HUDEP-2 (cell line): ENCODE measurements around the gene KCNH1.
"Not testable (repeated sequence)": the region's sequence is repeated elsewhere in the genome, so short reads cannot be mapped to it uniquely, and the experiment has no call there.

ENCODE experiments used
- DNase-seq, 76 experiments: peaks; one replicate each; lab custom pipeline; 2025; ENCODE audit not compliant: unreplicated experiment in 76 of 76; lab: John Stamatoyannopoulos, UW

Gene KCNH1

GRCh38 chr1:211099393-211099792, 34.6 kb downstream of the KCNH1 start:
- DNase-seq = no peak

- DNase-seq = no peak
These were observed 38.6 kb downstream of the KCNH1 start for GRCh38 chr1:211095381-211095780.

GRCh38 chr1:211092955-211093354, 41.0 kb downstream of the KCNH1 start:
- no peak for DNase-seq

GRCh38 chr1:211091867-211092266, 42.1 kb downstream of the KCNH1 start:
- no peak for DNase-seq

GRCh38 chr1:211089536-211089935, 44.4 kb downstream of the KCNH1 start:
- no peak for DNase-seq

- no peak for DNase-seq
These were observed 45.8 kb downstream of the KCNH1 start for GRCh38 chr1:211088156-211088555.

- DNase-seq = no peak
These were observed 51.1 kb downstream of the KCNH1 start for GRCh38 chr1:211082824-211083223.

- DNase-seq = not testable (repeated sequence)
These were observed 52.5 kb downstream of the KCNH1 start for GRCh38 chr1:211081447-211081846.

- no peak for DNase-seq
These were observed 65.0 kb downstream of the KCNH1 start for GRCh38 chr1:211068976-211069375.

- no peak for DNase-seq
These were observed 67.1 kb downstream of the KCNH1 start for GRCh38 chr1:211066781-211067384.

- DNase-seq = not testable (repeated sequence)
These were observed 92.1 kb downstream of the KCNH1 start for GRCh38 chr1:211041838-211042237.

- DNase-seq = peak in 1 of 76 experiments; percentile 0
These were observed 96.9 kb downstream of the KCNH1 start for GRCh38 chr1:211037095-211037494.

- DNase-seq = no peak
These were observed 97.4 kb downstream of the KCNH1 start for GRCh38 chr1:211036381-211037060.

GRCh38 chr1:211035821-211036380, 98.0 kb downstream of the KCNH1 start:
- DNase-seq = no peak

- no peak for DNase-seq
These were observed 99.9 kb downstream of the KCNH1 start for GRCh38 chr1:211033921-211034525.

- no peak for DNase-seq
These were observed 109.0 kb downstream of the KCNH1 start for GRCh38 chr1:211024901-211025300.

- DNase-seq = no peak
These were observed 114.7 kb downstream of the KCNH1 start for GRCh38 chr1:211019266-211019665.

GRCh38 chr1:211018690-211019089, 115.3 kb downstream of the KCNH1 start:
- no peak for DNase-seq

- no peak for DNase-seq
These were observed 116.8 kb downstream of the KCNH1 start for GRCh38 chr1:211017075-211017718.

GRCh38 chr1:211014275-211014674, 119.7 kb downstream of the KCNH1 start:
- no peak for DNase-seq
